ENCODE data around the gene SPINT3. TPM values are rescaled to one million over a fixed set of nuclear protein-coding genes. Genes with fewer than 3 reads are reported as not detected.
A peak's percentile ranks its signal among the peaks of the same experiment; 100 is the strongest.

The SPINT3 gene
- total RNA-seq, 4 donors from 2014 or later, result not detected

DNA sequence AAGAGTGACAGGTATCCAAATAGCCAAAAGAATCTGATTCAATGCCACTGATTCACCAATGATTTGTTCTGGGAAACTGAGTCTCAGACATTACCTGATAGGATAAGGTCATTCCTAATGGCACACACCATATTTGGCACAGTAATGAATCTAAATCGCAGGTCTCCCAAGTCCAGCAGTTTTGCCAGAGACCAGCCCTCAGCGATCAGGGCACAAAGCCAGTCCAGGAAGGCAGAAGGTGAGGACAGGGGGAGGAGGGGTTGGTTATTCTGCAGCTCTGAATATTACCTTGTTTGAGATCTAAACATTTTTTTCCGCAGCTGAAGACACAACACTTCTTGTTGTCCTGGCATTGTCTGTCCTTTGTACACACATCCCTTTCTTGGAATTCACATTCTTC, 29.9 kb upstream of the SPINT3 start:
- H3K4me3 ChIP-seq, result no peak overlapping the region
- no peaks in the 10 kb centered on the region for H3K4me1 ChIP-seq
- no peaks in the 10 kb centered on the region for H3K36me3 ChIP-seq
- 86% methylated on average over 3 of the region's 3 CpGs for WGBS
- DNase-seq (ENCODE audit: extremely low spot score), result peak; percentile 75
- TF ChIP-seq, protein P1, sequence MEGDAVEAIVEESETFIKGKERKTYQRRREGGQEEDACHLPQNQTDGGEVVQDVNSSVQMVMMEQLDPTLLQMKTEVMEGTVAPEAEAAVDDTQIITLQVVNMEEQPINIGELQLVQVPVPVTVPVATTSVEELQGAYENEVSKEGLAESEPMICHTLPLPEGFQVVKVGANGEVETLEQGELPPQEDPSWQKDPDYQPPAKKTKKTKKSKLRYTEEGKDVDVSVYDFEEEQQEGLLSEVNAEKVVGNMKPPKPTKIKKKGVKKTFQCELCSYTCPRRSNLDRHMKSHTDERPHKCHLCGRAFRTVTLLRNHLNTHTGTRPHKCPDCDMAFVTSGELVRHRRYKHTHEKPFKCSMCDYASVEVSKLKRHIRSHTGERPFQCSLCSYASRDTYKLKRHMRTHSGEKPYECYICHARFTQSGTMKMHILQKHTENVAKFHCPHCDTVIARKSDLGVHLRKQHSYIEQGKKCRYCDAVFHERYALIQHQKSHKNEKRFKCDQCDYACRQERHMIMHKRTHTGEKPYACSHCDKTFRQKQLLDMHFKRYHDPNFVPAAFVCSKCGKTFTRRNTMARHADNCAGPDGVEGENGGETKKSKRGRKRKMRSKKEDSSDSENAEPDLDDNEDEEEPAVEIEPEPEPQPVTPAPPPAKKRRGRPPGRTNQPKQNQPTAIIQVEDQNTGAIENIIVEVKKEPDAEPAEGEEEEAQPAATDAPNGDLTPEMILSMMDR (IDR thresholded peaks at IDR 0.05), result no peak
- TF ChIP-seq EP300 (IDR thresholded peaks at IDR 0.05), result no peak
- TF ChIP-seq POLR2AphosphoS5 (IDR thresholded peaks at IDR 0.05), result no peak
- no peak for TF ChIP-seq POLR2A (IDR thresholded peaks at IDR 0.05; ENCODE audit: low read depth)
- no peak overlapping the region for H3K27ac ChIP-seq (replicated peaks in 1 of 4)
- peaks cover 0 to 18% (median 0%) of the 10 kb centered on the region in 4 donors for H3K27me3 ChIP-seq
- intact Hi-C loops (cut with DNase I), result loop anchor here (5.0 kb wide), 1 partner anchor 227 kb away; no protein-coding TSS in a partner anchor
- H3K9me3 ChIP-seq, result no peaks in the 10 kb centered on the region

DNA sequence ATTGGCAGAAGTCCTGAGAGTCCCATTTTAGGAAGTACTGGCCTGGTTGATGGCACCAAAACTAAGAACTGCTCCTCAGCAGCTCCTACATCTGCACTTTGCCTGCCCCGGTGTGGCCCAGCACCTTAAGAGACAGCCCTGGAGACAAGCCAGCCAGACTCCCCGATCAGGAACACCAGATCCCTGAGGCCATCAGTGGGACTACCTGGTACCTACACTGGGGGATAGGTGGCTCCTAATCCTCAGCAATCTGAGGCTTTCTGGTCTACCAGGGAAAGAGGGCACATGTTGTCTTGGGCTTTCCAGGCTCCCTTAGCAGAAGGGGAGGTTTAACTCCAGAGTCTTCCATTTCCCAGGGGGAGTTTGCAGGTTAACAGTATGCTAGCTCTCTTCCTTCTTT, 24.0 kb upstream of the SPINT3 start, which contains the start of gene WFDC6:
Gene WFDC6 (minus strand): TSS at position 101 of the 400 bp plus-strand sequence. CDS start 75 bp downstream, at position 26.
- intact Hi-C loops (cut with DNase I), result no loop called here
- Histone ChIP-seq H3K27ac (replicated peaks in 1 of 4) (no peak within 1 kb of the TSS), H3K4me1 (no peaks in the 10 kb centered on the region), H3K36me3 (no peaks in the 10 kb centered on the region), H3K4me3 (no peak within 1 kb of the TSS), H3K9me3 (no peaks in the 10 kb centered on the region), H3K27me3 (peaks cover 0 to 46% (median 0%) of the 10 kb centered on the region in 4 donors)
- TF ChIP-seq POLR2A (IDR thresholded peaks at IDR 0.05; ENCODE audit: low read depth) (no peak), EP300 (IDR thresholded peaks at IDR 0.05) (no peak), POLR2AphosphoS5 (IDR thresholded peaks at IDR 0.05) (no peak)
- TF ChIP-seq, protein P1 (IDR thresholded peaks at IDR 0.05), result no peak
- no CpG with 5 or more reads among the region's 2 CpGs for WGBS
- no peak for DNase-seq (ENCODE audit: extremely low spot score)

DNA sequence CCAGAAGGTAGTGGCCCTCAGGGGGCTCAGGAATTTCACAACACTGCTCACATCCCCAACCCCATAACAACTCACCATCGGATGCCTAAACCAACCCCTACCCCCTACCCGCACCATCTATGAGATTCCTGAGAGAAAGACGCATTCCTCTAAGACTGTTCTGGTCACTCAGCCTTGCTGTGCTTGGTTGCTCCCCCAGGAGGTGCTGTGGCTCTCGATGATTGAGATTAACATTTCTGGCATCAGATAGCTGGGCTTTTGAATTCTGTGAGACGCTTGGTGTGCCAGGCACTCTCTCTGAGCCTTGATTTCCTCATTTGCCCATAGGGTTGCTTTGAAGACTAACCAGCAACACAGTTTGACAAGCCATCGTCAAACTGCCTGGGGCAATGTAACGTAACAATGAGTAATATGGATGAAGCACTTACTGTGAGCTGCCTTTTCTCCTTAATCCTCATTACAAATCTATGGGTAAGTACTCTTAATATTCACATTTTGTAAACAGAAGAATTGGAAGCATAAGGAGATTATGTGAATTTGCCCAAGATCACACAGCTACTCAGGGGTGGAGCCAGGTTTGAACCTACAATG, 22.9 kb upstream of the SPINT3 start:
- Histone ChIP-seq H3K27ac (replicated peaks in 1 of 4) (no peak overlapping the region), H3K27me3 (peaks cover 0 to 43% (median 0%) of the 10 kb centered on the region in 4 donors), H3K4me1 (no peaks in the 10 kb centered on the region), H3K4me3 (no peak overlapping the region), H3K9me3 (no peaks in the 10 kb centered on the region), H3K36me3 (no peaks in the 10 kb centered on the region)
- 47% methylated on average over 7 of the region's 7 CpGs for WGBS
- no peak for DNase-seq (ENCODE audit: extremely low spot score)
- TF ChIP-seq, protein P1 (IDR thresholded peaks at IDR 0.05), result no peak
- TF ChIP-seq POLR2A (IDR thresholded peaks at IDR 0.05; ENCODE audit: low read depth) (no peak), EP300 (IDR thresholded peaks at IDR 0.05) (no peak), POLR2AphosphoS5 (IDR thresholded peaks at IDR 0.05) (no peak)
- intact Hi-C loops (cut with DNase I), result no loop called here

DNA sequence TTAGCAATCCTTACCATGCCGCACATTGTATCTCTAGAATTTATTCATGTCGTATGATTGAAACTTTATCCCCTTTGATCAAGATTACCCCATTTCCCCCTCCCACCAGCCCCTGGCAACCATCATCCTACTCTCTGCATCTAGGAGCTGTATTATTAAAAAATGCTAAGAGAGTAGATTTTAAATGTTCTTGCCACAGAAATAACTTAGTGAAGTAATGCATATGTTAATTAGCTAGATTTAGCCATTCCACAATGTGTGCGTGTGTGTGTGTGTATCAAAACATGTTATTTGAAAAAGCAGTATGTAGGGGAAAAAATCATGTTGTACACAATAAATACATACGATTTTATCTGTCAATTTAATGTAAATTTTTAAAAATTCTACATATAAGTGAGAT, 11.9 kb upstream of the SPINT3 start:
- no peak overlapping the region for H3K27ac ChIP-seq (replicated peaks in 1 of 4)
- peaks cover 0 to 26% (median 0%) of the 10 kb centered on the region in 4 donors for H3K27me3 ChIP-seq
- no peaks in the 10 kb centered on the region for H3K4me1 ChIP-seq
- 71% methylated on average over 4 of the region's 4 CpGs for WGBS
- no peak overlapping the region for H3K4me3 ChIP-seq
- no peak for TF ChIP-seq POLR2AphosphoS5 (IDR thresholded peaks at IDR 0.05)
- TF ChIP-seq, protein P1 (IDR thresholded peaks at IDR 0.05), result no peak
- TF ChIP-seq POLR2A (IDR thresholded peaks at IDR 0.05; ENCODE audit: low read depth), result no peak
- no peak for TF ChIP-seq EP300 (IDR thresholded peaks at IDR 0.05)
- no peak for DNase-seq (ENCODE audit: extremely low spot score)
- no peaks in the 10 kb centered on the region for H3K9me3 ChIP-seq
- no peaks in the 10 kb centered on the region for H3K36me3 ChIP-seq
- intact Hi-C loops (cut with DNase I), result no loop called here

All from esophagus muscularis mucosa (tissue), 4 donors.